22Rv1 (cell line): ENCODE data around the gene DISP2.

Experiments
- CTCF ChIP-seq: fragments of 450-650 bp; IDR thresholded peaks from 2 replicates; pipeline ENCODE4 v1.5.1; 2017; ENCODE audit warnings: mild to moderate bottlenecking
- ZFX ChIP-seq: fragments of 450-650 bp; IDR thresholded peaks from 2 replicates; pipeline ENCODE4 v1.6.1; 2017; ENCODE audit warnings: antibody characterized with exemption, borderline replicate concordance

GRCh38 chr15:40353697-40354096 lies 4.3 kb upstream of the DISP2 start:
- no peak for TF ChIP-seq CTCF
- TF ChIP-seq ZFX = no peak
